ENCODE measurements around the gene PDE8A.

DNA sequence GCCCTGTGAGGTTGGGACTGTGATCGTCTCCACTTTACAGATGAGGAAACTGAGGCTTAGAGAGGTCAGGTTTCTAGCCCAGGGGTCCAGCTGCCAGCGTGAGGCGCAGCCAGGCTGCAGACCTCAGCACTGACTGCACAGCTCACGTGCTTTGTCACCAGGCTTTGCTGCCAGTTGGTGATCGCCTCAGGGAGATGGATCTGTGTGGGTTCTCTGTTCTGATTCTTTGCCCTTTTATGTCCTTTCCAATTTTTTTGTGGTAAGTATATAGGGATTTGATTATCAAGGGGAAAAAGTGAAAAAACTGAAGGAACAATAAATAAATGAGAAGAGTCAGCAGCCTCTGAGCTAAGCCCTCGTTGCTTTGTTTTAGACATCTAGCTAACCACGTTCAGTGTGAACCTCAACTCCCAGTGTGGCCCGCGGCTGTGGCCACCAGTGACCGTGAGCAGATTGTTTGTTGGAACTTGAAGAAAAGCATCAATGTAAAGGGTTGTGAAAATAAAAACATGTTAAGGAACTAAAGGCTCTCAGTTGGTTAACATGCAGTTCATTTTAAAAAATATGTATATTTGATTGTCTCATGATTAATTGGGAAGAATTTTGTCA lies 117.6 kb downstream of the PDE8A start:
- TF ChIP-seq CTCF (conservative IDR thresholded peaks at IDR 0.05 in 1 of 2, IDR thresholded peaks at IDR 0.05 in 1 of 2; ENCODE audit: low read depth in 1 of 2, low read length in 2 of 2) (no peak), EZH2 (IDR thresholded peaks at IDR 0.05; ENCODE audit: low read length, missing control alignments) (no peak)
